NCI-H1417 (cell line): ENCODE results near the gene DNAJC11.
"Not testable (repeated sequence)": the region's sequence is repeated elsewhere in the genome, so short reads cannot be mapped to it uniquely, and the experiment has no call there.

Source experiments
- DNase-seq, 3 experiments: peaks; one replicate each; lab custom pipeline; 2025; lab: John Stamatoyannopoulos, UW

Gene DNAJC11

DNA sequence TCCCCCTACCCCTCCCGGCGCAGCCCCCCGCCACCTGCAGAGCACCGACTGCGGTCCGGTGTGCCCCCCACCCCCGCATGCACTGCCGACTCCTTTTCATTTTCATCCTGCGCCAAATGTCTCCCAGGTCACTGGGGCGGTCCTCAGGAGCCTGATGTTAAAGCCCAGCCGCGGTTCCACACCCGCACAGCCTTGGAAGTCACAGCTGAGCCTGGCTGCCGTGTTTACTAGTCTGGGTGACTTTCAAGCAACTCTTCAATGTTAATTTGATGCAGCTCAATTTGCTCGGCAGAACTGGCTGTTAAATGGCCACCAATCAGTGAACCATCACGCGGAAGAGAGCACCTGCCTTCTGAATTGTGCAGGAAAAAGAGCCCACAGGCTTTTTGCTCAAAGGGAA is 49.7 kb downstream of the DNAJC11 start:
- DNase-seq: peak in 1 of 3 experiments; percentile 26

DNA sequence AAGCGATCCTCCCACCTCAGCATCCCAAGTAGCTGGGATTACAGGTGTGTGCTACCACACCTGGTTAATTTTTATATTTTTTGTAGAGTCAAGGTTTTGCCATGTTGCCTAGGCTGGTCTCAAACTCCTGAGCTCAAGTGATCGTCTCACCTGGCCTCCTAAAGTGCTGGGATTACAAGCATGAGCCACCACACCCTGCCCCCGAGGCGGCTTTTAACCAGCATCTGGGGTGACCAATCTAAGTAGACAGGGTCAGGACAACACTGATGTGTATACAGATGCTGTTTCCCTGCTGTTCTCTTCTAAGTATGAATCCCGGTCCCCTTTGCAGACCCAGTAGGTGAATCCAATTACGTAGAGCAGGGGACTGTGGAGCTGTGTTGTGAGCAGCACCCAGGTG is 53.1 kb downstream of the DNAJC11 start:
- DNase-seq: no peak

DNA sequence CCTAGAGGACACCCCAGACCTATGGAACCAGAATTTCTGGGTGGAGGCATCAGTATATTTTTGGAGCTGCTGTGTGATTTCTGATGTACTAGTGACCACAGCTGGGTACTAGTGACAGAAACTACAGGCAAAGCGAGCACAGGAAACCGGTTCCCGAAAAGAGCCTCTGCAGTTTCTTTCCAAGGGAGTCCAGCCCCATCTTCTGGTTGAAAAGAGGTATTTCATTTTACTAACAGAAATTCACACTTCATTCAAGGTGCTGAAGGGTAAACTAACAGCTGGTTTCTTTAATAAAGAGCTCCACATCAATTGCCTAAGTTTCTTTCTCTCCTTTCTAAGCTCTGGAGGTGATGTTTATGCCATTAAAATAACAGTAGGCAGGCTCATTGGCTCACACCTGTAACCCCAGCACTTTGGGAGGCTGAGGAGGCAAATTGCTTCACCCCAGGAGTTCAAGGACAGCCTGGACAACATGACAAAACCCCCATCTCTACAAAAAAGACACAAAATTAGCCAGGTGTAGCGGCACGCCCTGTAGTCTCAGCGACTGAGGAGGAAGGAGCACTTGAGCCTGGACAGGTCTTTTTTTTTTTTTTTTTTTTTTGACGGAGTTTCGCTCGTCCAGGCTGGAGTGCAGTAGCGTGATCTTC is 55.0 kb downstream of the DNAJC11 start:
- DNase-seq: peak in 2 of 3 experiments; percentile 10 to 56

DNA sequence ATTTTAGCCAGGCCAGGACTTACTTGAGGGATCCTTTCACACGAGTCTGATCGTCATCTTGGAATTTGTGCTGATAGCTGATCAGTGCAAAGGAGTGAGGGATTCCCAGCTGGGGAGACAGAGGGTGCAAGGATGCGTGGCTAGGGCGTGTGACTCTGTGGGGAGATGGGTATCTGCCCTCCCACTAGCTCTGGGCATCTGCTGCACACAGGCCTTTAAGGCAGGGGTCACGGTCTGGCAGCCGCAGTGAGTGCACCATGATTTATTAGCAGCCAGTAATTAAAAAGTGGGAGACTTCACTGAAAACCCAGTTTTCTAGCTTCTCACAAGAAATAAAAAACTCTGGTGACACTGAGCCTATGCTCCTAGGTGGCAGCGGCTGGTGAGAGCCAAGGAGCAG is 56.6 kb downstream of the DNAJC11 start:
- no peak for DNase-seq

DNA sequence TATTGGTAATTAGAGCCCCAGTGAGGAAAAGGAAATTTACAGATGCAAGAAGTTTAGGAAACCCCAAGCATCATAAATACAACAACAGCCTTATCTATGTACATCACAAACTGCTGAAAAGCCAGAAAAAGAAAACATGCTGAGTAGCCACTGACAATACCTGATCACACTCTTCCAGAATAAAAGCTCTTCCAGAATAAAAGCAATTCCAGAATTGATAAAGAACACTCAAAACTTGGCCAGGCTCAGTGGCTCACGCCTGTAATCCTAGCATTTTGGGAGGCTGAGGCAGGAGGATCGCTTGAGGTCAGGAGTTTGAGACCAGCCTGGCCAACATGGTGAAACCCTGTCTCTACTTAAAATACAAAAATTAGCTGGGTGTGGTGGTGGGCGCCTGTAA is 60.7 kb downstream of the DNAJC11 start:
- DNase-seq: not testable (repeated sequence)

DNA sequence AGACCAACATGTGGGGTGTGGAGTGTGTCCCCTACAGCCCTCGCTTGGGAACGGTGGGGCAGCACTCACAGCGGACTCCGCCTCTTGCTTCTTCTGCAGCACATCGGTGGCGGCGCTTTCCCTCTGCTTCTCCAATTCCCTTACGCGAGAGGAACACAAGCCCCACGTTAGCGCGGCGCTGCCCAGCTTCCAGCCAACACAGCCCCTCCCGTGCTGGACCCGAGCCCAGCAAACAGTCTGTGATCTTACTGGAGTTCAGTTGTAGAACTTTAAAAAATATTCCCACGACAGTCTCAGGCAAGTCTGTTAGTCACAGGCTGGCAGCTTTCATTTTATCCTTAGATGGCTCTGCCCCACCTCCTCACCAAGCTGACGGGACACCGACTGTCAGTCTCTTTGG is 63.4 kb downstream of the DNAJC11 start:
- DNase-seq: no peak

DNA sequence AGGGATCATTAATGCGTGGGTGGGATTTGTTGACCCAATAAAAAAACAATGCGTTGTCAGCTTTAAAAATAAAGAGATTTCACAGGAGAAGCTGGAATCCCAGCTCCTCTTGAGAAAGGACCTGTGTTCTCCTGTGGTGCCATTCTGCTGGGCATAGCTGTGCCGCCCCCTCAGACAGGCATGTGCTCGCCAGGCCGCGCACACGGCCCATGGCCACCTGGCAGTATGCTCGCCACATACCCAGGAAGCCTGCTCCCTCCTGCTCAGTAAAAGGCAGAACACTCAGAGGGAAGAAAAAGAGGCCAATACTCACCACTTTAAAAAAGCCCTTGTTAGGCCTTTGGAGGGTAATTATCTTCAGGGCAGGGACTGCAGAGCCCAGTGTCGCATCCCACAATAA is 63.8 kb downstream of the DNAJC11 start:
- no peak for DNase-seq

DNA sequence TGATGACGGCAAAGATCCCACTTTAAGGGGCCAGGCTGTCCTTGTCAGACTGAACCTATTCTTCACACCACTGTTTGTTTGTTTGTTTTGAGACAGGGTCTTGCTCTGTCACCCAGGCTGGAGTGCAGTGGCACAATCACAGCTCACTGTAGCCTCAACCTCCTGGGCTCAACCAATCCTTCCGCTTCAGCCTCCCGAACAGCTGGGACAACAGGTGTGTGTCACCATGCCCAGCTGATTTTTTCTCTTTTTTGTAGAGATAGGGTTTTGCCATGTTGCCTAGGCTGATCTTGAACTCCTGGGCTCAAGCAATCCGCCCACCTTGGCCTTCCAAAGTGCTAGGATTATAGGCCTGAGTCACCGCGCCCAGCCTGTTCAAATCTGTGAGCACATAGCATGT is 64.8 kb downstream of the DNAJC11 start:
- DNase-seq: not testable (repeated sequence)

DNA sequence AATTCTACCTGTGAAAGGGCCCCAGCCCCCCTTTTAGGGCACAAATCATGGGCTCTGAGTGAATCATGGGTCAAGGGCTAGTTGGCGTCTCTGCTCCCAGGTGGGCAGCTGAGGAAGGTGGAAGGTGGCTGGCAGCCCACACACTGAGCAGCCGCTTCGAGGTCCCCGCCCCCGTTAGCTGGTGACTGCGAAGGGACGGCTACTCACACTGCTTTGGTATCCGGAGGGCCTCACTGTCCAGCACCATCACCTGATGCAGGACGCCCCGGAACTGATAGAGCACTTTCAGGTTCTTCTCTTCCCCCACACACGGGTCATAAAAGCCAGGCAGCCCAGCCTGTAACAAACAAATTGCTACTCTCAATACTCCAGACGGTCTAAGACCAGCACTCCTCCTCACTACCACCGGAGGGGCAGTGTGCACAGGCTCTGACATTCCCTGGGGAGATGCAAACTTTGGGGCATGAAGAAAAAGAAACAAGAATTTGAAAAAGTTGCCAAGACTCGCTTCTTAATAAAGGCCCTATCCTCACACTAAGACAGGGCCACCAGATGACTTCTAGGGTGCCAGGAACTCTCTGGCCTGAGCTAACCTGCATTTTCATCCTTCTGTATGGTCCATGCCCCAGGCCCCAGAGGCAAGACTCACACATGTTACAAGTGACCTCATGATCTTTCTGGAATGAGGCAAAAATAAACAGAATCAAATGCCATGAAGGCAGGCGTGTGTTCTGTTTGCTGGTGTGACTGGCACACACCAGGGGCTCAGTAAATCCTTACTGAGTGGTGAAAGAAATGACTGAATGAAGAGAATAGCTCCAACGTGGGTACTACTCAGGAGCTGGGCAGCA is 65.5 kb downstream of the DNAJC11 start:
- no peak for DNase-seq

DNA sequence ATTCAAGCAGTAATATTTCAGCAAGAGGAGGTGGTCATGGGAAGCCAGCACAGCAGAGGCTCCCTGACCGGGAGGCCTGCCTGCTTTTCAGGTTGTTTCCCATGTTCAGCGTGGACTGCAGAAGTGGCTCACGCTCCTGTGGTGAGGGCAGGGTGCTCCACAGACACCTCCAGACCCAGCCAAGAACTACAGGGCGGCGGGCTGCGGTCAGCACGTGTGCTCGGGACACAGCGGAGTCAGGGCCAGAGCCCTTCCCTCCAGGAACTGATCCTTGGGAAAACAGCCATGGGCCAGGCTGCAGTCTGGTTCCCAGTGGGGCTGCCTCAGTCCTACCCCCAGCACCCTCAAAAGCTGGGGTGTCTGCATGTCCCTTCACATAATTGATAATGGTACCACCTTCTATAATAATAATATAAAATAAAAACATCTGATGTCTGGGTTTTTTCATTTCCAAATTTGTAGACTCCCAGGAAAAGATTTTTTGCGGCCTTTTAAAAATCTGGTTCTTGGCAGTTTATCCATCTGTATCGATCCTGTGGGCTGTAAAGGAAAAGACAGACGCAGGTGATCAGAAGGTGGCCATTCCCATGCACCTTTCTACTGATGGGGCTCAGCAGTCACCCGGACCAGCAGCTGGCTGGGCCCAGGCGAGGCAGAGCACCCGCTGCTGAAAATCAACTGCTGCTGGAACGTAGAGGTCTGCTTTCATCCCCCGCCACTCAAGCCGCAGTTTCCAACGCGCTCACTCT is 66.3 kb downstream of the DNAJC11 start:
- no peak for DNase-seq

DNA sequence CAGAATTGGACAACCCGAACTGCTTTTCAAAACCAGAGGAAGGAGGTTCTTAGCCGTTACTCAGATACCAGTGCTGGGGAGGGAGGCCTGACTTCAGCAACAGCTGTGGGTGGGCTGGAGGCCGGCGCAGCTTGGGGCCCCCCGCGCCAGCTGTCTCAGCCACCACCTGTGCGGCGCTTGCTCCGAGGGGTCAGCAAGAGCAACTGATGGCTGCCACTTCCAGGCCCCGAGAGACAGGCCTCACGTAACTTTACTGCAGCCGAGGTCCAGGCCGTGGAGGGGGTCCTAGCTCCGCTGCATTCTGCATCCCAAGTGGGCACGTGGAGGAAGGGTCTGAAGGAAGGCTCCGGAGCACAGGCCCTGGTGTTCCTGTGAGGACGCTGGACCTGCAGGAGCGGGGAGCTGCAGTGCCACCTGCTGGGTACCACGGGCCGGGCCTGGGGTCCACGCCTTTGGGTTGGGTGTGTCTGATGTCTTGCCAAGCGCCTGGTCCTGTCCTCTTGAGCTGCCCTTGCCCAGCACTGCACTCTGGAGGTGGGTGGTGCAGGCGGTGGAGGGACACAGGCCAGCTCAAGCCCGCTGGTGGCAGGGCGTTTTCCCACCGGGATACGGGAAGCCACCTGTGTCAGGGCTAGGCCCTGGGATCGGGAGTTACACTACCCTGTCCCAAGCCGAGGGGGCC is 67.1 kb downstream of the DNAJC11 start:
- DNase-seq: peak in 2 of 3 experiments; percentile 11 to 21

DNA sequence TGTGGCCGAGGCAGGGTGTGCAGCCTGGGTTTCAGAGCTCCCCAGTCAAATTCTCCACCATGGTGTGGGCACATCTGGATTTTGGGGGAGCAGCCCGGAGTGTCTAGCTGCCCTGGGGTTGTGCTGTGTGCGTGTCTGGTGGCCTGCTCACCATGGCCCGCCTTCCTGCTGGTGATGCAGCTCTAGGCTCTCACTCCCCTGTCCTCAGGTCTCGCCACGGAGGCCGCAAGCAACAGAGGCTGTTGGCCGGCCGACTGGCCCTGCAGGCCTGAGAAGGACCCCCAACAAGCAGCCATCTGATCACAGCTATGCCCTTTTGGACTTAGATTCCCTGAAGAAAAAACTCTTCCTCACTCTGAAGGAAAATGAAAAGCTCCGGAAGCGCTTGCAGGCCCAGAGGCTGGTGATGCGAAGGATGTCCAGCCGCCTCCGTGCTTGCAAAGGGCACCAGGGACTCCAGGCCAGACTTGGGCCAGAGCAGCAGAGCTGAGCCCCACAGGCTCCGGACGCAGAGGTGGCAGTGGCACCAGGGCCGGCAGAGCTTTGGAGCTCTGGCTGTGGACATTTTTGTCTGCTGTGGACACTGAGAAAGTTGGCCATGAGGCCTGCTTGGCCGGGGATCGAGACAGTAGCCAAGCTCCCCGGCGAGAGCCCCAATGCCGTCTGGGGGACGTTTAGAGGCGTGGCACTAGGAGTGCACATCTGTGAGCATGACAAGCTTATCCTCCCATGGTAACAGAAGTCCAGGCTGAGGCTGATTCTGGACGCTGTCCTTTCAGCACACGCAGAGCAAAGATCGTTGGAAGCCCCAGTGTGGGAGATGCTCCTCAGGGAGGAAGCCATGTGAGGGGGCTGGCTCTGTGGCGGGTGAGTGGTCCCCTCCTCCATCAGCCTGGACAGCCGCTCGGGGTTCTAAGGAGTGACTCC is 68.8 kb downstream of the DNAJC11 start:
- DNase-seq: no peak

DNA sequence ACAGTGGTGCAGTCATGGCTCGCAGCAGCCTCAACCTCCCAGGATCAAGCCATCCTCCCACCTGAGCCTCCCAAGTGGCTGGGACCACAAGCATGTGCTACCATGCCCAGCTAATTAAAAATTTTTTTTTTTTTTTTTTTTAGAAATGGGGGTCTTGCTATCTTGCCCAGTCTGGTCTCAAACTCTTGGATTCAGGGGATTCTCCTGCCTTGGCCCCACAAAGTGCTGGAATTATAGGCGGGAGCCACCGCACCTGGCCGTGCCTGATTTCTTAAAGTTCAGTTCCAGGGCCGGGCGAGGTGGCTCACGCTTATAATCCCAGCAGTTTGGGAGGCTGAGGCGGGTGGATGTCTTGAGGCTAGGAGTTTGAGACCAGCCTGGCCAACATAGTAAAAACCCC is 70.6 kb downstream of the DNAJC11 start:
- DNase-seq: no peak

DNA sequence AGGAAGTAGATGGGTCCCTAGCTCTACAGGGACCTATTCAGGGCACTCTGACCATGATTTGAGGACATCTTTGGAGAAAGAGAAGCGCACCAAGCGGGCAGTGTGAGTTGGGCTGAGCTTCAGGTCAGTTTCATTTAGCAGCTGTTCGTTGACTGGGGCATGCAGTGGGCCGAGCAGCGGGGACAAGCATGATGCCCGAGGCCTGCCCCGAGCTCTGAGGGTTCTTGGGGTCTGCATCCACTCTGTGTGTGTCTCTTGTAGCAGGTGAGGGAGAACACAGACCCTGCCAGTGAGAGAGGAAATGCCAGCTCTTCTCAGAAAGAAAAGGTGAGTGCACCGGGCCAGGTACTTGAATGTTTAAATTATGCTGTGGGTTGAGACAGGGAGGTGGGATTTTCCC is 71.6 kb downstream of the DNAJC11 start:
- DNase-seq: no peak

DNA sequence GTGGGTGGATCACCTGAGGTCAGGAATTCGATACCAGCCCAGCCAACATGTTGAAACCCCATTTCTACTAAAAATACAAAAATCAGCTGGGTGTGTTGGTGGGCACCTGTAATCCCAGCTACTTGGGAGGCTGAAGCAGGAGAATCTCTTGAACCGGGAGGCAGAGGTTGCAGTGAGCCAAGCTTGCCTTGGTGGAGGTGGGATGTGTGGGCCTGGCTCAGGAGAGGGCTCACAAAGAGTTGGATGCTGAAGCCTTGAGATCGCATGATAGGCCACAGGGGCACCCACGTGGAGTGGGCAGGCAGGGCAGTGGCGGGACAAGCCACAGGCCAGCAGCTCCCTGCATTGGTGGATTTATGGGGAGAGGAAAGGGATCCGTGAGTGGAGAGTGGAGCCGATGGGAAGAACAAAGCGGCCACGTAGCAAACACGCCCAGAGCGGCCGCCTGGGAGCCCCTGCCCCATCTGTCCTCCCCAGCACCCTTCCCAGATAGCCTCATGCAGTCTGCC is 72.6 kb downstream of the DNAJC11 start:
- DNase-seq: no peak

DNA sequence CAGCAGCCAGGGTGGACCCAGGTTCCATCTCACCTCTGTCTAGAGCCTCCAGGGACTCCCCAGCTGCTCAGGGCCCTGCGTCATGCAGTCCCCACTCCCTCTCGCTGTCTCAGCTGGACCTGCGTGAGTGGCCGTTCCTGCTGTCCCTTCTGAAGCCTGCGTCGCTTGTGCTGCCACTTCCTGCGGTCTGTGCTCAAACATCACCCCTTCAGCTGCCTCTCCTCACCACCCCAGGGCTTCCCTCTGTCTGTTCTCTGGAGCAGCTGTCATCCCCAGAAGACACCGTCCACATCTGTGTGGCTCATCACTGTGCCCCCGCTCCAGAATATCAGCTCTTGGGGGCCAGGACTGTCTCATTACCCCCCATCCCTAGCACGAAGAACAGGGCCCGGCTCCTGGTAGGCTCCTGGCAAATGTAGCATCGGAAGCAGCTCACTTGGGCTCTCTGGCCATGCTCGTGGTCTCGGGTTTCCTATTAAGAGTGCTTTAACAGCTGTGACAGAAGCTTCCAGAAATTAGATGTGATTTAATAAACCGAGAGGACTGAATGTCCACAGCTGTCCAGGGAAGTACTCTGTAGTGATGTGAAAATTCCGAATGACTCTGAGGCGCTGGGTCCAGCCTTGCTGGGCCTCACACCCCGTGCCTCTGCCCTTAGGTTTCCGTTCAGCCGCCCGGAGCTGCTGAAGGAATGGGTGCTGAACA is 73.6 kb downstream of the DNAJC11 start:
- DNase-seq: no peak

DNA sequence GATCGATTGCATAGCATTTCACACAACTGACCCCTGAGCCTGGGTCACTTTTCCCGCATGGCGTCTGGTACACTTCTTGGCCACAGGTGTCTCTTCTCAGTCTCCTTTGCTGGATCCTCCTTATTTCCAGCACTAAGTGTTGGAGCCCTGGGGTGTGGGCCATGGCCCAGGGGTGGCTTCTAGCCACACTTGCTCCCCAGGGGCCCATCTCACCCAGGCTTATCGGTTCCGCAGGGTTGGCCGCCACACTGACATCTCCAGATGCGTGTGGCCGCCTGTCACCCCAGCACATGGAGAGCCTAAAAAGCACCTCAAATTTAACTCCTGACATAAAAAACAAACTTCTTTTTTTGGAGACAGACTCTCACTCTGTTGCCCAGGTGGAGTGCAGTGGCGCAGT is 74.6 kb downstream of the DNAJC11 start:
- DNase-seq: no peak

DNA sequence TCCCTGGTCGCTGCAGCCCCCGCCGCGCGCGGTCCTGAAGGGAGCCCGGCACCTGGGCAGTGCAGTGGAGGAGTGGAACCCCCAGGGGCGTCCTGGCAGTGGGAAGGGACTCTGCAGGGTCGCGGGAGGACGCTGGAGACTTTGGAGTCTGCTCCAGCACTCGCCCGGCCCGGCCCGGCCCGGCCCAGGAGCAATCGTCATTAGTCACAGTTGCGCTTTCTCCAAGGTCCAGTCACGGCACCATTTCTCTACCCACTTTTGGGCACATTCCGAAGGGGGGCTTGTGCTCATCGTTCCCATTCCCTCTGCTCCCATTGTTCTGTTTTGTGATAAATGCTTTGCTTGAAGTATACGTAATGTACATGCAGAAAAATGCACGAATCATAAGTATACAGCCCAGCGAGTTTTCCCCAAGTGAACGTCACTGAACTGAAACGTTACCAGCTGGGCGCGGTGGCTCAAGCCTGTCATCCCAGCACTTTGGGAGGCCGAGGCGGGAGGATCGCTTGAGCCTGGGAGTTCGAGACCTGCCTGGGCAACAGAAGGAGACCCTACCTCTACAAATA is 75.9 kb downstream of the DNAJC11 start:
- DNase-seq: no peak

DNA sequence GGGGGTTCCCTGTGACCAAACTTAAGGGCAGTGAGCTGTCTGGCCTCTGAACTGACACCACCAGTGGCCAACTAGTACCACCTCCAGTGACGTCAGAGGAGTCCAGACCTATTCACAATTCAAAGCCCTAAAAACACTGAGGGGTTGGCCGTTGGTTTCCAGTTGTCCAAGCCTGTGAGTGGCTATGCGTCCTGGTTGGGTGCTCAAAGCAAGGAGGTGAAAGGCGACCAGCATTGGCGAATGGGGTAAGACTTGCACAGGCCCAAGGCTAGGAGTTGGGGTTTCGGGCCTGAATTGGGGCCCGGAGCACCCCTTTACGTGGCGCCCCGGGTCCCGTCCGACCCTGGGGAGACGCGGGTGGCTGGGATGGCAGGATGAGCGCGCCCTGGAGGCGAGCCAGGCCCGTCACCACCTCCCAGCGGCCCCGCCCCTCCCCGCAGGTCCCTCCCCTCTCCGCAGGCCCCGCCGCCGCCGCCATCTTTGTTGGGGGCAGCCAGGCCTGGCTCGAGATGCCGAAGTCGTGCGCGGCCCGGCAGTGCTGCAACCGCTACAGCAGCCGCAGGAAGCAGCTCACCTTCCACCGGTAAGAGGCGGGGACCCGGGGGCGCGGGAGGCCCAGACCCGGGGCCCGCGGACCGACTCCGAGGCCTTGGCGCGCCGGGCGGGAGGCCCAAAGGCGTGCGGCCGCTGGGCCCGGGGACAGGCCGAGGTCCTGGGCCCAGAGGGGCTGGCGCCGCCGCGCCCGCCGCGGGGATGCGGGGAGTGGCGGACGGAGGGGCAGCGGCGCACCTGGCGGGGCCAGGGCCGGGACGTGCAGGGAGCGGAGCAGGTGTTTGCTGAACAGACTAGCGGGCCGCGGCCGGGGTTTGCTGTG is 76.7 kb downstream of the DNAJC11 start, which contains the start of gene THAP3:
Gene THAP3, plus strand, starts transcription at position 159 of the 874 bp plus-strand sequence. Its CDS starts 351 bp downstream, at position 510.
- DNase-seq: peak; percentile 84 to 89 (median 85)
